PC-3 (cell line): ENCODE data around the gene DBNL.

ENCODE experiments used
- EZH2 ChIP-seq: fragments of 300-600 bp; sonication (generic); IDR thresholded peaks from one replicate; pipeline ENCODE4 v1.6.1; 2017; ENCODE audit warnings: antibody characterized with exemption, mild to moderate bottlenecking, low read length; ENCODE audit not compliant: unreplicated experiment
- EZH2phosphoT487 ChIP-seq: fragments of 300-600 bp; sonication (generic); IDR thresholded peaks from 2 replicates; pipeline ENCODE4 v1.6.1; 2018; ENCODE audit warnings: mild to moderate bottlenecking, antibody characterized with exemption, low read length, borderline replicate concordance
- TF ChIP-seq, protein P1 (sequence below): fragments of 300-600 bp; sonication (generic); conservative IDR thresholded peaks from 2 replicates; pipeline ENCODE4 v1.5.1; 2017; ENCODE audit warnings: antibody characterized with exemption, low read depth, mild to moderate bottlenecking, low read length

DNA sequence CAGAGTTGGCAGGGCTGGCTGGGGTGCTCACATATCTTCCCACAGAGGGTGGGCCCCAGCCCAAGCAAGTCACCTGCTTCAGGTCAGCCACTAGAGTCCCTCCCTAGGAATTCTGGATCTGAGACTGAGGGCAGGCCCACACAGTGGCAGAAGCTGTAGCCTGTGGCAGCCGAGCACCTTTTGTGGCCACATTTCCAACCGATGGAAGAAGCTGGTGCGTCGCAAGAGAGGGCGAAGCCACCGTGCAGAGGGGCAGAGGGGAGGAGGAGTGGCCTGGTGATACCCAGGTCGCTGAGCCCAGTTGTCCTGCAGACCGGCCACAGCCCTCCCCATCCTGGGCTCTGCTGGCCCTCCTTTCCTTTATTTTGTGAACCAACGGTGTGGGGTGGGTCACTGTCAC lies 32.6 kb downstream of the DBNL start:
- TF ChIP-seq, protein P1, sequence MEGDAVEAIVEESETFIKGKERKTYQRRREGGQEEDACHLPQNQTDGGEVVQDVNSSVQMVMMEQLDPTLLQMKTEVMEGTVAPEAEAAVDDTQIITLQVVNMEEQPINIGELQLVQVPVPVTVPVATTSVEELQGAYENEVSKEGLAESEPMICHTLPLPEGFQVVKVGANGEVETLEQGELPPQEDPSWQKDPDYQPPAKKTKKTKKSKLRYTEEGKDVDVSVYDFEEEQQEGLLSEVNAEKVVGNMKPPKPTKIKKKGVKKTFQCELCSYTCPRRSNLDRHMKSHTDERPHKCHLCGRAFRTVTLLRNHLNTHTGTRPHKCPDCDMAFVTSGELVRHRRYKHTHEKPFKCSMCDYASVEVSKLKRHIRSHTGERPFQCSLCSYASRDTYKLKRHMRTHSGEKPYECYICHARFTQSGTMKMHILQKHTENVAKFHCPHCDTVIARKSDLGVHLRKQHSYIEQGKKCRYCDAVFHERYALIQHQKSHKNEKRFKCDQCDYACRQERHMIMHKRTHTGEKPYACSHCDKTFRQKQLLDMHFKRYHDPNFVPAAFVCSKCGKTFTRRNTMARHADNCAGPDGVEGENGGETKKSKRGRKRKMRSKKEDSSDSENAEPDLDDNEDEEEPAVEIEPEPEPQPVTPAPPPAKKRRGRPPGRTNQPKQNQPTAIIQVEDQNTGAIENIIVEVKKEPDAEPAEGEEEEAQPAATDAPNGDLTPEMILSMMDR: no peak
- no peak for TF ChIP-seq EZH2
- no peak for TF ChIP-seq EZH2phosphoT487
